M059J (cell line): ENCODE data around the gene NPHP4. TPM values are rescaled to one million over a fixed set of nuclear protein-coding genes. Genes with fewer than 3 reads are reported as not detected.

Experiments used
- DNase-seq: peaks from one replicate; pipeline ENCODE4 v3.0.0-alpha.2; 2012; ENCODE audit warnings: low read depth
- total RNA-seq: library from RNA; depleted of rRNA; stranded (reverse); fragments of >200 nt; shearing (Covaris generic); gene quantifications from 2 replicates; pipeline ENCODE4 v1.2.3, GENCODE V29; 2014

NPHP4 gene
- total RNA-seq, 1 experiment from 2014 or later = 7.8 TPM

DNA sequence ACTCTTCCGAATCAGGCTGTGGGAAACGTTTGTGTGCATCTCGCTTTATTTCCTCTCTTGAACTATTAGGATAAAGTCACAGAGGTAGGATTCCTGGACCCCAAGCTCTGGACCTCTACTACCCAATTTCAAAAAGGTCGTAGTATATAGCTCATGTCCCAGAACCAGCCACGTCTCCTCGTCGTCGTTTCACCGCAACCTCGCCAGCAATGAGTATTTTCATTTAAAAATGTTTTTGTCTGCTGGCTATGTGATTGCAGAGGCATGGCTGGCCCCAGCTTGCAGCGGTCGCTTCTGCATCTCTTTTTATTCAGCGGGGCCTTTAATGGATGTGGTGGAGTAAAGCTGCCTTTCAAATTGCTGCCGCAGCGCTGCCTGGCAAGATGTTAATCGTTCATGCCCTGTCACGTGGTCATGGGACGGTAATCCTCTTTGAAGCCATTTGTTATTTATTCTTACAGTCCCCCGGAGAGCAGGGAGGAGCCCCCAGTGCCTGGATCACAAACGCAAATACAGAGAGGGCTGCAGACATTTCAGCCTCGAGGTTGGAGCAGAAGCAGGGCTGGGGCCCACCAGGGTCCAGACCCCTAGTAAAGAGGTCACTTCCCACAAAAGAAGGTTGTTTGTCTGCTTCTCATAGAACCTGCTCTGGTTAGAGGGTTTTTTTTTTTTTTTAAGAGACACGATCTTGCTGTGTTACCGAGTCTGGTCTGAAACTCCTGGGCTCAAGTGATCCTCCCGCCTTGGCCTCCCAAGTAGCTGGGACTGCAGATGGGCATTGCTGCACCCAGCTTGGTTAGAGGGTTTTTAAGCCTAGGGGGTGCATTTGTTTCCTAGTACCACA is 11.6 kb upstream of the NPHP4 start:
- DNase-seq = no peak

DNA sequence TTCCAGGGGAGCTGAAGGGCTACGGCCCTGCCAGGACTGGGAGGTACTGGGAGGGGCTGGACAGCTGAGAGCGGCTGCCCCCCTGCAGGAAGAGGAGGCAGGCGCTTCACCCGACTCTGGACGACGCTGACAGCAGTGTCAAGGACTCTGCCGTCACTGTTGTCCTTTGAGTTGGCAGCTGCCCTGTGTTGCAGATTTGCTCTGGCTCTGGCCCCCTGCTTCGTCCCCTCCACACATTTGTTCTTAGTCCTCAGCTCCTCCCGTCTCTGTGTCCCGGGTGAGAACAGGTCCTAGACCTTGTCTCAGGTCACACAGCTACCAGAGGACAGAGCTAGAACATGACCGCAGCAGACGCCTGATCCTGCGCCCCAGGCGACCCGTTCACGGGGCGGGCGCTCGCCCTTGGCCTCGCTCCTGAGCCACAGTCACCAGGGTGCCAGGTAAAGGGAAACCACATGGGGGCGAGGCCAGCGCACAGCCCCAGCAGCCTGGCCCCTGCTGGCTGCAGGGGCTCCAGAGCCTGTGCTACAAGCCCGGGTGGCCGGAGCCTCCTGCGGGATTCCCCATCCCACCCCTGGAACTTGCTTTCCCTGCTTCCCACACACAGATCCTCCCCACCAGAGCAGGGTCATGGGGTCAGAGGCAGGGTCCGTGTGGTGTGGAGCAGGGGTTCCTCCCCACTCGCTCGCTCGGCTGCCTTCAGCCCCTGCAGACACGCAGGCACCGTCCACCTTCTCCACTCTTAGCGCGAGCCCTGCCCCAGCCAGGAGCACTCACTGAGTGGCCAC is 10.7 kb upstream of the NPHP4 start:
- DNase-seq = no peak

- peak; percentile 26 for DNase-seq
These were observed 9.9 kb upstream of the NPHP4 start for GRCh38 chr1:6001992-6002576.

- DNase-seq = no peak
These were observed 8.4 kb upstream of the NPHP4 start for GRCh38 chr1:6000444-6001288.

DNA sequence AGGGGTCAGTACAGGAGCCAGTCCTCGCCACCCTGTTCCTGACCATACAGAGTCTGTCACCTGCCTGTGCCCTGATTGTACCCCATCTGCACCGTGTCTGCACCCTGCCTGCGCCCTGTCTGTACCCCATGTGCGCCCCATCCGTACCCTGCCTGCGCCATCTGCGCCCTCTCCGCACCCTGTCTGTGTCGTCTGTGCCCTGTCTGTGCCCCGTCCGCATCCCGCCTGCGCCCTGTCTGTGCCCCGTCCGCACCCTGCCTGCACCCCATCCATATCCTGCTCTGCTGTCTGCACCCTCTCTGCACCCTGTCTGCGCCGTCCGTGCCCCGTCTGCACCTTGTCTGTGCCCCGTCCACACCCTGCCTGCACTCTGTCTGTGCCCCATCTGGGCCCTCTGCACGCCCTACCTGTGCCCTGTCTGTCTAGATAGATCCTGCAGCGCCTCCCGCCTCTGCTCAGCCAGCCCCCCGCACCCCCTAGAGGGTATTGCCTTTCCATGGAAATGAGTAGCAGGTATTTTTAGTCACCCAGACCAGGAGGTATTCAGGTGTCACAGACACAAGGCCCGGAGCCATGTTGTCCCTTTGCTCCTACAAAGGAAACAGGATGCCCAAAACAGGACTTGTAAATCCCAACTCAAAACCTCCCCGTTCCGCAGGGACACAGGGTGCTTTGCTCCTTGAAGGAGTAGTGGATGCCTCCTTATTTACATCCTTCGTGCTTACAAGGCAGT is 7.7 kb upstream of the NPHP4 start:
- no peak for DNase-seq

- DNase-seq = no peak
These were observed 6.7 kb upstream of the NPHP4 start for GRCh38 chr1:5998906-5999301.

- DNase-seq = no peak
These were observed 6.1 kb upstream of the NPHP4 start for GRCh38 chr1:5998051-5998905.

- no peak for DNase-seq
These were observed 5.1 kb upstream of the NPHP4 start for GRCh38 chr1:5997316-5997715.

DNA sequence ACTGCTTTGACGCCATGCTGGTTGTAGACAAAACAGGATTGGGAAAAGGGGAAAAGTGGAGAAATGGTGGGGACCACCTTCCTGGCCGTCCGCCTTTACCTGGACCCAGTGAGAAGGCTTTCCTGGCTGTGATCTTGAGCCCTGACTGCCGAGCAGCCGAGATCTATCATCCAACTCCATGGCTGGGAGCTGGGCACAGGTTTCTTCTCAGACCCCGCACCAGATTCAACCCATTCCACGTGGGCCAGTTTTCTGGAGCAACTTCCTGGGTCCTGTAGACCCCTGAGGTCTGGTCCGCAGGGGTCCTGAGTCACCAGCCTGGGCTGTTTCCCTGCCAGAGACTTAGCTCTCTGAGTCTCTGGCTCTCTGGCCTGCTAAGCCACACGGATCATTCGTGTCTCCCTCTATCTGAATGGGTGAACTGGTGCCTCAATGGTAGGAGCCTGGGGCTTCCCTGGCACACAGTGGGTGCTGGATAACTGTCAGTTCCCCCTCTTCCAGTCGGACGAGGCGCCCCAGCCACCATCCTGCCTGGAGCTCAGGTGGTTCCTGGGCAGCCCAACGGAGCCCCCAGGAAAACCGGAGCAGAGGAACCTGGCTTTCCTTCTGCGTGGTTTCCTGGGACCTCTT is 4.5 kb upstream of the NPHP4 start:
- DNase-seq = no peak

- no peak for DNase-seq
These were observed 3.8 kb upstream of the NPHP4 start for GRCh38 chr1:5995871-5996630.

DNA sequence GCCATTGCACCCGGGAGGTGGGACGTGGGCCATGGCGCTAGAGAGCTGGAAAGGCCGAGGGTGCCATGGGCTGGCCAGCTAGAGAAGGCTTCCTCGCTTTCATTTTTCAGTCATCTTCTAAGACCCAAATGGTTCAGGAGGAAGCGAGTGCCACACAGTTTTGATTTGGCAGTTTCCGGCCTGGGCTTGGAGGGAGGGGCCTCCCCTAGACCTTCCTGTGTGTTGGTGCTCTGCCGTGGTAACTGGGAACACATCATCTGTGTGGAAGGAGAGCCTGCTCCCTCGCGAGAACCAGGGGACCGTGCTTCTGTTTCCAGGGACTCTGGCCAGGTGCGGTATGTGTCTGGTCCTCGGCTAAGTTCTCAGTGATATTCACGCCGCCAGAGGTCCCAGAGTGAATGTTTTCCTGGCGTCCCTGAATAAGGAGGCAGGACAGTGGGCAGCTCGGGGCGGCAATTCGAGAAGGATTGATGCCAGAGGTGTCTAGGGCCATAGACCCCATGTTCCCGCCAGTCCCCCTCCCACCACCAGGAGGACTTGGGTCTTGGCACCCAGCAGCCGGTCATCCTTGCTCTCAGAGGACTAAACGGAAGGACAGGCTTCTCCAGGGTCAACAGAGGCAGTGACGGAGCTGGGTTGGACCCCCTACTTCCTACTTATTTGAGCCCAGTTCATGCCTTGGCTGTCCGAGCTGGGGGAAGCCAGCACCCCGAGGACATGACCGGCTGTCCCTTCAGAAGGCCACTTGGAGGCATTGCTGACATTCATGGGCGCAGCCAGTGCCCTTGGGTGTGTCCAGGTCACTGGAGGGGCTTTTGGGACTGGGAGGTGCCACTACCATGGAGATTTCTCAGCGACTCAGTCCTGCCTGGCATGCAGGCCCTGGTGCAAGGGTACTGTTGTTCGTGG is 2.7 kb upstream of the NPHP4 start:
- DNase-seq = peak; percentile 27

- DNase-seq = peak; percentile 27
These were observed 1.6 kb upstream of the NPHP4 start for GRCh38 chr1:5993556-5994491.

DNA sequence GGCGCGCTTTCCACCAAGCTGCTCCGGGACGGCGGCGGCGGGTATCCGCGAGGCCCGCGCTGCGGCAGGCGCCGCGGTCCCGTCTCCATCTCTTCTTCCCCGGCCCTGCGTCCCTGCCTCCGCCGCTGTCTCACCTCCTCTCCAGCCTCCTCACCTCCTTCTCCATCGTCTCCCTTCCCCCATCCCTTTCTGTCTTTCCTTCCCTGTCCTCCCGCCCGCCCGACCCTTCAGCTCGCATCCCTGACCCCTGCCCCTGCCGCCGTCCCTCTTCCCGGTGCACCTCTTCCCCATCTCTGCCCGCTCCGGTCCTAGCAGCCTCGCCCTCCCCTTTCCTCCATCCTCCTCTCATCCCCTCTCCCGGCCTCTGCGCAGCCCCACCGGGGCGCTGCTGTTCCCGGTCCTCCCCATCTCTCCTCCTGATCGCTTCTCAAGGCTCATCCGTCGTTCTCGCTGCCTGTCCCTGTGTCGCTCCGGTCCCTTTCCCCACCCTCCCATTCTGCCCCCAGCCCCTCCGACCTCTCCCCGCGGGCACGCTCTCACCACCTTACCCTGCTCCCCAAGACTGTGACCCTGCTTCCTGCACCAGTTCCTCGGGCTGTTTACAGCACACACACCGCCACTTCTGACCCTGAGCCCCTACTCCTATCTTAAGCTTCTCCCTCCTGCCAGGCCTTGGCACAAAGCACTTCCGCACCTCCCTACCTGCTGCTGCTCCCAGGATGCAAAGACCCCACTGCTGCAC is 760 bp upstream of the NPHP4 start:
- DNase-seq = peak; percentile 42

DNA sequence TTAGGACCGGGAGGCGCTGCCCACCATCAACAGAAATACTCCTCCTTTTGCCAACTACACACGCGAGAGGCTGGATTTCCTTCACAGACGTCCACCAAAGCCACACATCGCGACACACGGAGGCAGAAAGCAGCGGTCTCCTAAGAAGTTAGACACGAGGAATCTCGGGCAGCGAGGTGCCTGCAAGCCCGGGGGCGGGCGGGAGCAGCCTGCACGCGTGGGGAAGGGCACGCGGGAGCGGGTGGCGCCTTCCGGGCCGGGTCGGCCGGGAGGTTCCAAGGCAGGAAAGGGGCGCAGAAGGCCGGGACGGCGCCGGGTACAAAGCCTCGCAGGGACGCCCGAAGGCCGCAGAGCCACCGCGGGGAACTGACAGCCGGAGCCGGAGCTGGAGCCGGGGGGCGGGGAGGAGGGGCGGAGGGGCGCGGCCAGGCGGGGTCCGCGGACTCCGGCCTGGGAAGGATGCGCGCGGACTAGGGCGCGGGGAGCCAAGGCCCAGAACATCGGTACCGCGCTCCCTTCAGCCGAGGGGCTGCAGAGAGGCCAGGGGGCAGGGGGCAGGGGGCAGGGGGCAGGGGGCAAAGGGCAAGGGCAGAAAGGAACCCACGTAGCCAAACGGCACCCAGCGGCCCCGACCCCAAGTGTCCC is 722 bp downstream of the NPHP4 start:
- peak; percentile 26 for DNase-seq

DNA sequence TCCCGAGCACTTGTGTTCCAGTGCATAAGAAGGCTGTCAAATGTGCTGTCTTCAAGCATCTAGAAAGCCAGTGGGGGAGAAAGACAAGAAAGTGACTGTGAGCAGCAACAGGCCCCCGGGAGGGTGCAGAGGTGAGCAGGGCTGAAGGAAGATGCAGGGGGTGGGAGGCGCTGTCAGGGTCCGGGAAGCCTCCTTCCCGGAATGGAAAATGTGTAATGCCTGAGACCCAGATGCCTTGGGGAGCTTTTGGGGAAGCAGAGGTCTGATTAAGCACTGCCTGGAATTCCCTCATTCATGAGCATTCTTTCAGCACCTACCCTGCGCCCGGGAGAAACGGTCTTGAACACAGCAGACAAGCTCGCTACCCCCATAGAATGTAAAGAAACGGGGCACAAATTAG is 1.3 kb downstream of the NPHP4 start:
- DNase-seq = no peak
